ENCODE data around the gene FFAR4. TPM values are rescaled to one million over a fixed set of nuclear protein-coding genes. Genes with fewer than 3 reads are reported as not detected.

Gene FFAR4
- total RNA-seq, 1 experiment from 2014 or later, result 0.92 TPM

- no peaks in the 10 kb centered on the region for H3K27me3 ChIP-seq (ENCODE audit: control insufficient read depth, insufficient read depth, low read length)
- H3K4me1 ChIP-seq (ENCODE audit: control insufficient read depth, insufficient read depth, low read length), result no peaks in the 10 kb centered on the region
- no peak overlapping the region for H3K4me3 ChIP-seq (ENCODE audit: low read depth in 2 of 2, low read length in 2 of 2)
- in situ Hi-C loops (cut with HindIII; ENCODE audit: low pct_unique_long_range_greater_than_20kb, low sequenced_read_pairs), result no loop called here
- no TSS peak for BruUV-seq (replicated peaks)
- DNase-seq (ENCODE audit: low read depth, low spot score), result peak; percentile 77
- intact Hi-C loops (cut with micrococcal nuclease; ENCODE audit: unreplicated experiment), result no loop called here
- H3K27ac ChIP-seq (ENCODE audit: low read length), result no peak overlapping the region
- ChIA-PET CTCF (no interaction called here), POLR2A (no interaction called here)
- no peaks in the 10 kb centered on the region for H3K9me3 ChIP-seq (ENCODE audit: control insufficient read depth, insufficient read depth, low read depth, low read length)
- ATAC-seq, result peak; percentile 72
- no peak for TF ChIP-seq TCF7L2 (IDR thresholded peaks at IDR 0.05; ENCODE audit: low read depth, low read length)
- no peaks in the 10 kb centered on the region for H3K36me3 ChIP-seq (ENCODE audit: control insufficient read depth, insufficient read depth, low read length)
Observed at GRCh38 chr10:93548376-93549071, 17.9 kb upstream of the FFAR4 start.

DNA sequence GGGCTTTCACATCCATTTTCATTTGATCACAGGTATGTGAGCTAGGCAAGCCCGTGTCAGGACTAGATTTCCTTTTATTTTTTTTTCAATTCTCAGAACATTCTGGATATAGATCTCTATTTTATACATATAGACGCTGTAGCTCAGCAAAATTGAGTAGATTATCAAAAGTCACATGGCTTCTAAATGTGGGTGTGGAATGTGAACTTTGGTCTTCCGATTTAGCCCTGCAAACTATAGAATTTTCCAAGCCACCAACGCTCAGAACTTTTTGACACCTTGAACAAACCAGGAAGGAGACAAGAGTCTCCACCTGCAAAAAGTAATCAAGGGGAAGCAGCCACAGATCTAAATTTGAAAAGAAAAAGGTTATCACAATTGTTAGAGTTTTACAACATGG lies 15.9 kb upstream of the FFAR4 start:
- no peak overlapping the region for H3K27ac ChIP-seq (ENCODE audit: low read length)
- CTCF ChIA-PET, result interaction anchor here (0.9 kb wide), 1 partner anchor 198 kb away, joined by 5 read pairs; no protein-coding TSS in a partner anchor
- H3K4me1 ChIP-seq (ENCODE audit: control insufficient read depth, insufficient read depth, low read length), result no peaks in the 10 kb centered on the region
- no peaks in the 10 kb centered on the region for H3K36me3 ChIP-seq (ENCODE audit: control insufficient read depth, insufficient read depth, low read length)
- BruUV-seq (replicated peaks), result no TSS peak
- no peak overlapping the region for H3K4me3 ChIP-seq (ENCODE audit: low read depth in 2 of 2, low read length in 2 of 2)
- H3K9me3 ChIP-seq (ENCODE audit: control insufficient read depth, insufficient read depth, low read depth, low read length), result no peaks in the 10 kb centered on the region
- no peak for ATAC-seq
- DNase-seq (ENCODE audit: low read depth, low spot score), result no peak
- no peaks in the 10 kb centered on the region for H3K27me3 ChIP-seq (ENCODE audit: control insufficient read depth, insufficient read depth, low read length)
- intact Hi-C loops (cut with micrococcal nuclease; ENCODE audit: unreplicated experiment) (loop anchor here (10.0 kb wide), 1 partner anchor 264 kb away; no protein-coding TSS in a partner anchor), in situ Hi-C loops (cut with HindIII; ENCODE audit: low pct_unique_long_range_greater_than_20kb, low sequenced_read_pairs) (no loop called here)
- TF ChIP-seq, protein P1, sequence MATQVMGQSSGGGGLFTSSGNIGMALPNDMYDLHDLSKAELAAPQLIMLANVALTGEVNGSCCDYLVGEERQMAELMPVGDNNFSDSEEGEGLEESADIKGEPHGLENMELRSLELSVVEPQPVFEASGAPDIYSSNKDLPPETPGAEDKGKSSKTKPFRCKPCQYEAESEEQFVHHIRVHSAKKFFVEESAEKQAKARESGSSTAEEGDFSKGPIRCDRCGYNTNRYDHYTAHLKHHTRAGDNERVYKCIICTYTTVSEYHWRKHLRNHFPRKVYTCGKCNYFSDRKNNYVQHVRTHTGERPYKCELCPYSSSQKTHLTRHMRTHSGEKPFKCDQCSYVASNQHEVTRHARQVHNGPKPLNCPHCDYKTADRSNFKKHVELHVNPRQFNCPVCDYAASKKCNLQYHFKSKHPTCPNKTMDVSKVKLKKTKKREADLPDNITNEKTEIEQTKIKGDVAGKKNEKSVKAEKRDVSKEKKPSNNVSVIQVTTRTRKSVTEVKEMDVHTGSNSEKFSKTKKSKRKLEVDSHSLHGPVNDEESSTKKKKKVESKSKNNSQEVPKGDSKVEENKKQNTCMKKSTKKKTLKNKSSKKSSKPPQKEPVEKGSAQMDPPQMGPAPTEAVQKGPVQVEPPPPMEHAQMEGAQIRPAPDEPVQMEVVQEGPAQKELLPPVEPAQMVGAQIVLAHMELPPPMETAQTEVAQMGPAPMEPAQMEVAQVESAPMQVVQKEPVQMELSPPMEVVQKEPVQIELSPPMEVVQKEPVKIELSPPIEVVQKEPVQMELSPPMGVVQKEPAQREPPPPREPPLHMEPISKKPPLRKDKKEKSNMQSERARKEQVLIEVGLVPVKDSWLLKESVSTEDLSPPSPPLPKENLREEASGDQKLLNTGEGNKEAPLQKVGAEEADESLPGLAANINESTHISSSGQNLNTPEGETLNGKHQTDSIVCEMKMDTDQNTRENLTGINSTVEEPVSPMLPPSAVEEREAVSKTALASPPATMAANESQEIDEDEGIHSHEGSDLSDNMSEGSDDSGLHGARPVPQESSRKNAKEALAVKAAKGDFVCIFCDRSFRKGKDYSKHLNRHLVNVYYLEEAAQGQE (IDR thresholded peaks at IDR 0.05; ENCODE audit: insufficient read depth in 1 of 2, low read depth in 2 of 2, low read length in 1 of 2), result no peak
- TF ChIP-seq CTCF (IDR thresholded peaks at IDR 0.05), result no peak
- TF ChIP-seq TCF7L2 (IDR thresholded peaks at IDR 0.05; ENCODE audit: low read depth, low read length), result no peak
- no peak for TF ChIP-seq SIN3A (IDR thresholded peaks at IDR 0.05; ENCODE audit: borderline replicate concordance, insufficient read depth, low read depth, low read length)
- no peak for TF ChIP-seq POLR2AphosphoS5 (IDR thresholded peaks at IDR 0.05; ENCODE audit: low read depth, low read length)
- POLR2A ChIA-PET, result no interaction called here

DNA sequence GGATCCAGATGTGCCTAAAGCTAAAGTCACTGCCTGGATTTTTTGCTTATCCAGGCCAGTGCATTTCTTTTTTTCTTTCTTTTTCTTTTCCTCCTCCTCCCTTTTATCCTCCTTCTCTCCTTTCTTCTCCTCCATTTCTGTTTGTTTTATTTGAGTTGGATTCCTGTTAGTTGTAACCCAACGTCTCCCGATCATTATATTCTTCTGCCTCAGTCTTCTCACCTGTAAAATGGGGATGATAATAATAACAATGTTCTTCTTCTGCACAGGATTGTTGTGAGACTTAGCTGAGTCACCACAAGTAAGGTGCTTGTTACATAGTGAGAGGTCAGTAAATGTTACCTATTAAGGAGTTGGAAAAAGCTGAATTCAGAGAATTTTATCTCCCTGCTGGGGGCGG lies 13.7 kb upstream of the FFAR4 start:
- CTCF ChIA-PET, result interaction anchor here (0.7 to 1.6 kb wide), 2 partner anchors 124 to 128 kb away, joined by 3 to 4 read pairs; no protein-coding TSS in a partner anchor
- TF ChIP-seq TCF7L2 (IDR thresholded peaks at IDR 0.05; ENCODE audit: low read depth, low read length) (no peak), POLR2AphosphoS5 (IDR thresholded peaks at IDR 0.05; ENCODE audit: low read depth, low read length) (no peak), SIN3A (IDR thresholded peaks at IDR 0.05; ENCODE audit: borderline replicate concordance, insufficient read depth, low read depth, low read length) (no peak), CTCF (IDR thresholded peaks at IDR 0.05) (no peak)
- TF ChIP-seq, protein P1 (IDR thresholded peaks at IDR 0.05; ENCODE audit: insufficient read depth in 1 of 2, low read depth in 2 of 2, low read length in 1 of 2), result no peak
- ATAC-seq (no peak), DNase-seq (ENCODE audit: low read depth, low spot score) (no peak)
- H3K27me3 ChIP-seq (ENCODE audit: control insufficient read depth, insufficient read depth, low read length), result no peaks in the 10 kb centered on the region
- H3K4me1 ChIP-seq (ENCODE audit: control insufficient read depth, insufficient read depth, low read length), result no peaks in the 10 kb centered on the region
- H3K36me3 ChIP-seq (ENCODE audit: control insufficient read depth, insufficient read depth, low read length), result no peaks in the 10 kb centered on the region
- in situ Hi-C loops (cut with HindIII; ENCODE audit: low pct_unique_long_range_greater_than_20kb, low sequenced_read_pairs) (no loop called here), intact Hi-C loops (cut with micrococcal nuclease; ENCODE audit: unreplicated experiment) (loop anchor here (10.0 kb wide), 1 partner anchor 262 kb away; no protein-coding TSS in a partner anchor)
- POLR2A ChIA-PET, result no interaction called here
- no peak overlapping the region for H3K4me3 ChIP-seq (ENCODE audit: low read depth in 2 of 2, low read length in 2 of 2)
- no peaks in the 10 kb centered on the region for H3K9me3 ChIP-seq (ENCODE audit: control insufficient read depth, insufficient read depth, low read depth, low read length)
- no TSS peak for BruUV-seq (replicated peaks)
- H3K27ac ChIP-seq (ENCODE audit: low read length), result no peak overlapping the region

Measured in Panc1 (cell line).